Esophagus squamous epithelium (tissue), 4 donors: ENCODE results near the gene PIGR.

Experiments
- POLR2A ChIP-seq, 4 donors: fragments of 450-650 bp; IDR thresholded peaks; one replicate each; pipeline ENCODE4 v1.6.1; 2017; ENCODE audit warnings: antibody characterized with exemption in 4 of 4, mild to moderate bottlenecking in 4 of 4, moderate library complexity in 3 of 4
- TF ChIP-seq, protein P1 (sequence below), 6 experiments: fragments of 450-650 bp in 4 of 6; fragments of 200-600 bp in 2 of 6; sonication (generic) in 2 of 6; IDR thresholded peaks; one replicate each; pipeline ENCODE4 v1.5.1; 2016 to 2019; ENCODE audit warnings: antibody characterized with exemption in 6 of 6, mild to moderate bottlenecking in 4 of 6, moderate library complexity in 4 of 6

DNA sequence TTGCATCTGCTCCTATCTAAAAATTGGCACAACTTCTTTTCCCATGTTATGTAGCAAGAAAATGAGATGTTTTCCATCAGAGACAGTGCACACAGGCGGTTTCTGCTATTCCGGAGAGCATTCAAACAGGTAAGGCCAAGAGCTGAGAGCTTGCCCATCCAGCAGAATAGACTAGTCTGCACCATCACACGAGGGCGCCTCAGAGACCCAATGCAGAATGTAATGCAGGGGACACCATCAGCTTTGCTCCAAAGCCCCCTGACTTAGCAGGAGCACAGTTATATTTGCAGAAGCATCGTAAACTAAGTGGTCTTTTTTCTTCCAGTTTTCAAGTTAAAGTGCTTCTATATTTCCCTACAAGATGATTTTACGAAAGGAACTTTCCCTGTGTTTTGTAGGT, 44.3 kb downstream of the PIGR start:
- TF ChIP-seq, protein P1, sequence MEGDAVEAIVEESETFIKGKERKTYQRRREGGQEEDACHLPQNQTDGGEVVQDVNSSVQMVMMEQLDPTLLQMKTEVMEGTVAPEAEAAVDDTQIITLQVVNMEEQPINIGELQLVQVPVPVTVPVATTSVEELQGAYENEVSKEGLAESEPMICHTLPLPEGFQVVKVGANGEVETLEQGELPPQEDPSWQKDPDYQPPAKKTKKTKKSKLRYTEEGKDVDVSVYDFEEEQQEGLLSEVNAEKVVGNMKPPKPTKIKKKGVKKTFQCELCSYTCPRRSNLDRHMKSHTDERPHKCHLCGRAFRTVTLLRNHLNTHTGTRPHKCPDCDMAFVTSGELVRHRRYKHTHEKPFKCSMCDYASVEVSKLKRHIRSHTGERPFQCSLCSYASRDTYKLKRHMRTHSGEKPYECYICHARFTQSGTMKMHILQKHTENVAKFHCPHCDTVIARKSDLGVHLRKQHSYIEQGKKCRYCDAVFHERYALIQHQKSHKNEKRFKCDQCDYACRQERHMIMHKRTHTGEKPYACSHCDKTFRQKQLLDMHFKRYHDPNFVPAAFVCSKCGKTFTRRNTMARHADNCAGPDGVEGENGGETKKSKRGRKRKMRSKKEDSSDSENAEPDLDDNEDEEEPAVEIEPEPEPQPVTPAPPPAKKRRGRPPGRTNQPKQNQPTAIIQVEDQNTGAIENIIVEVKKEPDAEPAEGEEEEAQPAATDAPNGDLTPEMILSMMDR (IDR thresholded peaks at IDR 0.05), result no peak
- TF ChIP-seq POLR2A (IDR thresholded peaks at IDR 0.05), result no peak
